NT2/D1 (cell line): ENCODE results near the gene TOR1AIP2.

ENCODE experiments used
- DNase-seq: peaks from one replicate; pipeline ENCODE4 v3.0.0-alpha.2; 2011; ENCODE audit warnings: low read depth, low spot score
- H3K27me3 ChIP-seq: 2 replicates; pipeline ENCODE4 v1.6.0; 2011; ENCODE audit warnings: mild to moderate bottlenecking; ENCODE audit not compliant: insufficient read length, insufficient read depth
- H3K36me3 ChIP-seq: 2 replicates; pipeline ENCODE4 v1.6.1; 2011; ENCODE audit warnings: mild to moderate bottlenecking, low read length, mixed read lengths; ENCODE audit not compliant: insufficient read depth, insufficient read length
- H3K4me1 ChIP-seq: 2 replicates; pipeline ENCODE4 v1.5.1; 2011; ENCODE audit not compliant: insufficient read depth, insufficient read length
- H3K4me3 ChIP-seq: 2 replicates; pipeline ENCODE4 v1.5.1; 2011; ENCODE audit warnings: low read depth; ENCODE audit not compliant: insufficient read length
- H3K9ac ChIP-seq: 2 replicates; pipeline ENCODE4 v1.6.0; 2011; ENCODE audit warnings: low read depth; ENCODE audit not compliant: insufficient read length
- H3K9me3 ChIP-seq: 2 replicates; pipeline ENCODE4 v1.5.1; 2011; ENCODE audit warnings: mild to moderate bottlenecking, low read length; ENCODE audit not compliant: insufficient read depth
- SUZ12 ChIP-seq: IDR thresholded peaks from 2 replicates; pipeline ENCODE4 v1.6.1; 2011; ENCODE audit not compliant: insufficient read length, insufficient read depth; ENCODE audit errors: extremely low read depth
- YY1 ChIP-seq: IDR thresholded peaks from 2 replicates; pipeline ENCODE4 v1.6.1; 2011; ENCODE audit not compliant: insufficient read length, insufficient read depth
- ZNF274 ChIP-seq: IDR thresholded peaks from 2 replicates; pipeline ENCODE4 v1.6.1; 2011; ENCODE audit warnings: mild to moderate bottlenecking, low read depth, low read length

TOR1AIP2 gene

GRCh38 chr1:179798213-179798863 is 79.3 kb downstream of the TOR1AIP2 start:
- H3K36me3 ChIP-seq, result no peaks in the 10 kb centered on the region
- TF ChIP-seq SUZ12, result no peak
- TF ChIP-seq YY1, result no peak
- H3K4me1 ChIP-seq, result no peaks in the 10 kb centered on the region
- no peaks in the 10 kb centered on the region for H3K27me3 ChIP-seq
- H3K9ac ChIP-seq, result no peak overlapping the region
- no peak overlapping the region for H3K4me3 ChIP-seq
- DNase-seq, result no peak
- H3K9me3 ChIP-seq, result no peaks in the 10 kb centered on the region

GRCh38 chr1:179794669-179795068 is 82.9 kb downstream of the TOR1AIP2 start:
- Histone ChIP-seq H3K27me3 (no peaks in the 10 kb centered on the region), H3K4me3 (no peak overlapping the region), H3K9me3 (no peaks in the 10 kb centered on the region), H3K9ac (no peak overlapping the region), H3K4me1 (no peaks in the 10 kb centered on the region), H3K36me3 (no peaks in the 10 kb centered on the region)
- TF ChIP-seq ZNF274, result no peak
- TF ChIP-seq SUZ12, result no peak
- TF ChIP-seq YY1, result no peak
- DNase-seq, result no peak

- Histone ChIP-seq H3K9me3 (no peaks in the 10 kb centered on the region), H3K4me1 (no peaks in the 10 kb centered on the region), H3K36me3 (no peaks in the 10 kb centered on the region), H3K9ac (no peak overlapping the region), H3K4me3 (no peak overlapping the region), H3K27me3 (no peaks in the 10 kb centered on the region)
- no peak for TF ChIP-seq SUZ12
- DNase-seq, result no peak
Observed at GRCh38 chr1:179794146-179794545, 83.5 kb downstream of the TOR1AIP2 start.

GRCh38 chr1:179793281-179793680 is 84.3 kb downstream of the TOR1AIP2 start:
- H3K27me3 ChIP-seq, result no peaks in the 10 kb centered on the region
- no peaks in the 10 kb centered on the region for H3K36me3 ChIP-seq
- H3K9ac ChIP-seq, result no peak overlapping the region
- DNase-seq, result no peak
- no peak overlapping the region for H3K4me3 ChIP-seq
- peaks cover 4% of the 10 kb centered on the region for H3K4me1 ChIP-seq
- H3K9me3 ChIP-seq, result no peaks in the 10 kb centered on the region
- no peak for TF ChIP-seq SUZ12
- TF ChIP-seq ZNF274, result no peak
- no peak for TF ChIP-seq YY1
